Measurements from ENCODE around the gene WNT5A.

- TF ChIP-seq CTCF (IDR thresholded peaks at IDR 0.05; ENCODE audit: poor library complexity, severe bottlenecking) (no peak), MXI1 (conservative IDR thresholded peaks at IDR 0.05; ENCODE audit: poor library complexity, severe bottlenecking) (no peak), TAF1 (IDR thresholded peaks at IDR 0.05; ENCODE audit: low read depth) (no peak), EZH2 (IDR thresholded peaks at IDR 0.05; ENCODE audit: borderline replicate concordance, insufficient read depth, low read length, poor library complexity, severe bottlenecking) (no peak), REST (IDR thresholded peaks at IDR 0.05; ENCODE audit: borderline replicate concordance) (no peak), POLR2AphosphoS5 (IDR thresholded peaks at IDR 0.05) (no peak), RAD21 (conservative IDR thresholded peaks at IDR 0.05) (no peak), SMC3 (conservative IDR thresholded peaks at IDR 0.05; ENCODE audit: poor library complexity) (no peak), EP300 (conservative IDR thresholded peaks at IDR 0.05; ENCODE audit: poor library complexity, severe bottlenecking) (no peak)
Observed at GRCh38 chr3:55423782-55424181, 63.3 kb downstream of the WNT5A start.
